ENCODE measurements around the gene FDX1. TPM values are rescaled to one million over a fixed set of nuclear protein-coding genes. Genes with fewer than 3 reads are reported as not detected.

FDX1 gene
- total RNA-seq, 1 experiment from 2014 or later = 14.5 TPM

GRCh38 chr11:110438017-110438416, 8.3 kb downstream of the FDX1 start:
- H3K4me2 ChIP-seq (ENCODE audit: low read length) = no peak overlapping the region
- intact Hi-C loops (cut with micrococcal nuclease) = no loop called here
- no peaks in the 10 kb centered on the region; the same call in 1 of the 2 replicates for H4K20me1 ChIP-seq (ENCODE audit: insufficient read depth)
- BruUV-seq (replicated peaks) = no TSS peak
- H3K36me3 ChIP-seq (ENCODE audit: control insufficient read depth in 1 of 2, insufficient read depth in 2 of 2, low read length in 2 of 2) = no peaks in the 10 kb centered on the region
- ChIA-PET RAD21 (ENCODE audit: low non-redundant PET in 1 of 2, low total read pairs in 2 of 2, uncharacterized antibody in 2 of 2, unreplicated experiment in 2 of 2) (no interaction called here), POLR2A (no interaction called here), CTCF (no interaction called here)
- H3K9me2 ChIP-seq (ENCODE audit: insufficient read depth) = no peaks in the 10 kb centered on the region
- H2AFZ ChIP-seq (ENCODE audit: low read depth, low read length, poor library complexity, severe bottlenecking) = no peak overlapping the region
- H3K9ac ChIP-seq (ENCODE audit: low read length) = no peak overlapping the region
- H3K9me3 ChIP-seq (ENCODE audit: control insufficient read depth in 1 of 2, insufficient read depth in 1 of 2, low read depth in 1 of 2, low read length in 2 of 2) = no peaks in the 10 kb centered on the region
- no peak overlapping the region for H3K4me3 ChIP-seq (replicated peaks in 1 of 2; ENCODE audit: low read depth in 1 of 2, low read length in 2 of 2)
- H3K79me2 ChIP-seq (ENCODE audit: insufficient read depth, low read length) = peaks cover 54% of the 10 kb centered on the region
- no peak for DNase-seq (ENCODE audit: low read depth, low spot score)
- TF ChIP-seq ZNF274 (IDR thresholded peaks at IDR 0.05; ENCODE audit: low read depth, low read length) (no peak), FOSL1 (IDR thresholded peaks at IDR 0.05; ENCODE audit: low read depth) (no peak), SP1 (IDR thresholded peaks at IDR 0.05; ENCODE audit: low read depth) (no peak), MAX (IDR thresholded peaks at IDR 0.05) (no peak), SRF (IDR thresholded peaks at IDR 0.05; ENCODE audit: low read depth) (no peak), SIN3A (IDR thresholded peaks at IDR 0.05; ENCODE audit: low read depth) (no peak), ATF3 (IDR thresholded peaks at IDR 0.05) (no peak), REST (IDR thresholded peaks at IDR 0.05; ENCODE audit: low read depth) (no peak), CTCF (IDR thresholded peaks at IDR 0.05 in 2 of 3, conservative IDR thresholded peaks at IDR 0.05 in 1 of 3; ENCODE audit: borderline replicate concordance in 1 of 3, insufficient read depth in 1 of 3, low read depth in 2 of 3, low read length in 2 of 3) (no peak), CBX3 (IDR thresholded peaks at IDR 0.05; ENCODE audit: low read depth) (no peak), ZBTB33 (IDR thresholded peaks at IDR 0.05; ENCODE audit: extremely low read depth, insufficient replicate concordance, low read length) (no peak), EZH2 (IDR thresholded peaks at IDR 0.05) (no peak), YY1 (IDR thresholded peaks at IDR 0.05; ENCODE audit: extremely low read depth, insufficient replicate concordance, low read depth, low read length) (no peak), ZFX (IDR thresholded peaks at IDR 0.05) (no peak), EGR1 (IDR thresholded peaks at IDR 0.05; ENCODE audit: low read depth) (no peak), ELF1 (IDR thresholded peaks at IDR 0.05; ENCODE audit: borderline replicate concordance, low read depth) (no peak), CEBPB (IDR thresholded peaks at IDR 0.05; ENCODE audit: low read depth) (no peak), TCF7L2 (IDR thresholded peaks at IDR 0.05; ENCODE audit: borderline replicate concordance, extremely low read depth, insufficient read depth, insufficient read length) (no peak)
- H3K27me3 ChIP-seq (ENCODE audit: insufficient read depth, low read length) = no peaks in the 10 kb centered on the region
- peaks cover 16 to 21% of the 10 kb centered on the region in 2 experiments; a peak in 3 of 4 replicates for H3K4me1 ChIP-seq (ENCODE audit: control insufficient read depth in 1 of 2, insufficient read depth in 2 of 2, low read length in 2 of 2)
- no peak overlapping the region for H3K27ac ChIP-seq (ENCODE audit: low read depth, low read length)
- ATAC-seq = no peak

Data from HCT116 (cell line).